Metanephros (tissue), 1 donor: ENCODE results near the gene DSG3. TPM values are rescaled to one million over a fixed set of nuclear protein-coding genes. Genes with fewer than 3 reads are reported as not detected.

Source experiments
- total RNA-seq: library from RNA; depleted of rRNA; stranded (reverse); fragments of >200 nt; gene quantifications from one replicate; pipeline ENCODE4 v1.2.3, GENCODE V29; 2014

DSG3 gene
- total RNA-seq = not detected

GRCh38 chr18:31447530-31448191 lies at the start of gene DSG3:
TSS of gene DSG3 (plus strand) at chr18:31447741. CDS start at chr18:31447878, 137 bp downstream.

GRCh38 chr18:31497836-31498573 lies 50.5 kb downstream of the DSG3 start, which contains the start of gene DSG2:
TSS of gene DSG2 (plus strand) at chr18:31498177. CDS start at chr18:31498252, 75 bp downstream.

Other genes starting within 250 kb of the DSG3 start
- gene DSG1, start 129.6 kb upstream of the DSG3 start, total RNA-seq = 0.06 TPM
- gene DSG4, start 71.0 kb upstream of the DSG3 start, total RNA-seq = not detected
- 34.3 TPM for gene DSG2, start 50.4 kb downstream of the DSG3 start, total RNA-seq
- 0.35 TPM for gene TTR, start 144.1 kb downstream of the DSG3 start, total RNA-seq
- gene B4GALT6, start 236.8 kb downstream of the DSG3 start, total RNA-seq = 5.7 TPM